Suppressor macrophage treated with lipopolysaccharide for 4 hours (primary cell): Measurements from ENCODE around the gene GSTT2B.
"Not testable (repeated sequence)": the region's sequence is repeated elsewhere in the genome, so short reads cannot be mapped to it uniquely, and the experiment has no call there.

Experiments
- DNase-seq: peaks from one replicate; pipeline ENCODE4 v3.0.0-alpha.2; 2020

The GSTT2B gene, protein sequence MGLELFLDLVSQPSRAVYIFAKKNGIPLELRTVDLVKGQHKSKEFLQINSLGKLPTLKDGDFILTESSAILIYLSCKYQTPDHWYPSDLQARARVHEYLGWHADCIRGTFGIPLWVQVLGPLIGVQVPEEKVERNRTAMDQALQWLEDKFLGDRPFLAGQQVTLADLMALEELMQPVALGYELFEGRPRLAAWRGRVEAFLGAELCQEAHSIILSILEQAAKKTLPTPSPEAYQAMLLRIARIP

DNA sequence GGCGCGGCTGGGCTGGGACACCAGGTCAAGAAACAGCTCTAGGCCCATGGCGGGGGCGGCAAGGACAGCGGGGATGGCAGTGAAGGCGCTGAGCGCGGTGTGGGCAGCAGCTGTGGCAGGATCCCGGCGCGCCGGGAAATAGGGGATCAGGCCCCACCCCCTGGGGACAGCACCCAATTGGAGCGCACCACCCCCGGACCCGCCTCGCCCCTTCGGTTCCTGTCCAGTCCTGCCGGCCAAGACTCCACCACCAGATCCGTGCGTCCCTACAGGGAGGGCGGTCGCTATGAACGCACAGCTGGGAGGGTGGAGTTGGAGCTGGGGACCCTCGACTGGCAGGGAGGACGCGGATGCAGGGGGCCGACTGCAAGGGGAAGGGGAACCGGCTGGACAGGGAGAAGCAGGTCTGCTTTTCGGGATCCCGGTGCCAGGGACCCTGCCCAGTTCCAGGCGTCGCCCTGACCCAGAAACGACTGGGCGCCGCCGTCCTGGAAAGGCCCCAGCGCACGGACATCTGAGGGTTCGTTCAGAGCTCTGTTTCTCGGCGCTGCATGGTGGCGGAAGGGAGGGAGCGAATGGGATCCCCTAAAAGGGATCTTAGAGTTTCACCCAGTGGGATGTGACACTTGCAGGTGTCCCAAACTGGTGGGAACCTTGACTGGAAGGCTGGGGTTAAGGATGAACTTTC lies at the start of gene GSTT2B:
Gene GSTT2B, minus strand, starts transcription at position 112 of the 688 bp plus-strand sequence. Its CDS starts 64 bp downstream, at position 48.
- DNase-seq, result not testable (repeated sequence)

DNA sequence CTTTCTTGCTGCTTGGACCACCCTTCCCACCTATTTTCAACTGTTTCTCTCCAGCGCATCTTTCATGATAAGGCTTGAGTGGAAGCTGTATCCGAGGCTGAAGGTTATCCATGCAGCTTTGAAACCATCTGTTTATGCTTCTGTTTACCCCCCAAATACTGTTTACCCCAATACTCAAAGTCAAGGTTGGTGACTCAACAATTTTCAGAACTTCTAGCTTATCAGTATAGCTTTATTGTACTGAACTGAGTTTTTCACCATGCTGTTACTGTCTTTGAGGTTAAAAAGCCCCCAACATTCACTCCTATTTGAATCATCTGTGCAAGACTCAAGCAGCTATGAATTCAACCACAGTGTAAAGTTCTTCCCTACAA lies 49.0 kb upstream of the GSTT2B start:
- no peak for DNase-seq

DNA sequence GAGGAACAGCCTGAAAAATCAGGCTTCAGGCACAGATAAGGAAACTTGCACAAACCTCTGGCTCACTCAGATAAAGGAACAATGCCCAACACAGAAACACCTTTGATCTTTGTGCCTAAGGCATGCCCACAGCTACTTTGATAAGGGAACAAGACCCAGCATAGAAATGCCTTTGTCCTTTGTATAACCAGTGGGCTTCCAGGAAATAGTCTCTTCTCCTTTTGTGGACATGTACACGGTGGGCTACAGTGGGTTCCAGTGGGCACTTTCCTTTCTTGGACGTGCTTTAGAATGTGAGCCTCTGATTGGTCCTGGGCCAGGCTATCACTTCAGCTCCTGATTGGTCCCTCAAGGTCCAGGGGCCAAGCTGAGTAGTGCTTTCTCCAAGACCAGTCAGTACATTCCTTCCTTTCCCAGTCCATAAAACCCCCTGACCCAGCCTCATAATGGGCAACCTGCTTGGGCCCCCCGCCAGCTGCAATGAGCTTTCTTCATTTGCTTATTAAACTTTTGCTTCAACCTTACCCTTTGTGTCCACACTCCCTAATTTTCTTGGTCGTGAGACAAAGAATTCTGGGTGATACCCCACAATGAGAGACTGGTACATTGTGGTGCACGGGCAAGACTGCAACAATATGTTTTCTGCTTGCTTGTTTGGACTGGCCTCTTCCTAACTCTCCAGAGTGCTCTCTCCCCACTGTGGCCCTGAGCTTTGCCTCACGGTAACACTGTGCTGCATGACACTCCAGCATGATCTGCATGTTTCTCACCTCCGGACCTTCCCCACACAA lies 48.4 kb upstream of the GSTT2B start:
- no peak for DNase-seq

DNA sequence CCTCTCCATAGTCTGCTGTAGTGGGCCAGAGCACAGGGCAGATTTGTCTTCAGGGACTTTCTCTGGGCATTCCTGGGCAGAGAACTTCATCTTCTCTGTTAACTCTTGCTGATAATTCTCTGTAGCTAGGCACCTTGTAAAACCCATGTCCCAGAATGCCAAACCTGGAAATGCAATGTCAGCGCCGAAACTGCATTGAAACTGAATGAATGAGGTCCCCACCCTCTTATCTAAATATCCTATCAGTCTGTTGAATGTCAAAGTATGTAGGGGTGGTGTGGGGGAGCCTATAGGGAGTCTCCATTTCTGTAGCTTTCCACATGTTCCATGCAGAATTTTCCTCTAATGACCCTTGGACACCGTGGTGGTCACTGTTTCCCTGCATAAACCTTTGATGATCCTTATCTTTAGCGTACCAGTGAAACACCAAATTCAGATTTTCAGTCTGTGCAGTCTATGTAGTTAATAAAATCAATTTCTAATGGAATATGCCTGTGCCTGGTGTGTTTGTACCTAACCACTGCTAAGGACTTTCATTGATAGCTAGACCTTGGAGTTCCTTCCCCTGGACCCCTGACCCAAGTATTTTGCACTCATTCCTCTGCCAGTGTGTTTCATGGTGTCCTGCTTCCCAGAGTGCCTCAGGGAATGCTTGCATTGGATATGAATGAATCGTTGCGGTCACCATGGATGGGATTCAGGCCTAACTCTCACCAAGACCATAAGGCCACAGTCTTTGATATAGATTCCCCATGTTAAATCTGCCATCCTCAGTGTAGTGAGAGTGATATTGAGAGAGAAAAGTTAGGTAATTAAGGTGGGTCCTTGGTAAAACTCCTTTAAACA lies 47.6 kb upstream of the GSTT2B start:
- no peak for DNase-seq

DNA sequence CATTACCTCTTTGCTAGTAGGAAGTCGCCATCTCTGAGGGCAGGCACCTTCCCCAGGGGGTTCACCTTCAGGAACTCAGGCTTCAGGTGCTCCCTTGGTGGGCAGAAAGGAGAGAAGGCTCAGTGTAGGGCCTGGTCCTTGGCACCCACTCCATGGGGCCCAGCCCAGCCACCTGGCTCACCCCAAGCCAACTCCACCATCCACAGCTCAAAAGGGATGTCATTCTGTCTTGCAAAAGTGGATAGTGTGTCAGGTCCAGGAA lies 47.0 kb upstream of the GSTT2B start:
- DNase-seq, result no peak

DNA sequence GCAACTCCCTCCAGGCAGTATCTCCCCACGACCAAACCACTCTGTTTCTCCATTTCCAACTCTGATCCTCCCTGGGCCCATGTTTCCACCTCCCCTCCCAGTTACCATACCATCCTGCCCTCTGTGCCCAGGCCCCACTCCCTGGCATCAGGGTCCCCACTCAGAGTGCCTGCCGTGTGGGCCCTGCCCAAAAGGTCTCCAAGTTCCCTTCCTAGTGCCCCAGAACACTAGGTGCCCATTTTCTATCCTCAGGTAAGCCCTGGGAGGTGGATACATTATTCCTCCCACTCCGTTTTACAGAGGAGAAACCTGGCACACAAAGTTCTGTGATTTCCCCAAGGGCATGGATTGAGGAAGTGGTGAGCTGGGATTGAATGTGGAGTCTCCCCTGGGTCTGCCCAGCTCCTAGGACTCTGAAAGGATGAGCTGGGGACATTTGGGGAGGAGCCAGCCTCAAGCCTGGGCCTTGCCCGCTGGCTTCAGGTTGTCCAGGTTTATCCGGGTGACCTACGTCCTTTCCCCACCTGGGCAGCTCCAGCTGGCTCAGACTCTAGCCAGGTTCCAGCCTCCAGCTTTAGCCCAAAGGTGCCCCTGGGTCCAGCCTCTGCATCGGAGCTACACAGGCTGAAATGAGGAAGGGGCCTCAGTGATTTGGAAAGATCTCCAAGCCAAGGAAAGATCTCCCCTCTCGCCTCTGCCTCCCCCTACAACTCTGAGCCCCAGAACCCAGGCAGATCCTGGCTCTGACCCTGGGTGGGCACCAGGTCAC lies 46.4 kb upstream of the GSTT2B start:
- no peak for DNase-seq

DNA sequence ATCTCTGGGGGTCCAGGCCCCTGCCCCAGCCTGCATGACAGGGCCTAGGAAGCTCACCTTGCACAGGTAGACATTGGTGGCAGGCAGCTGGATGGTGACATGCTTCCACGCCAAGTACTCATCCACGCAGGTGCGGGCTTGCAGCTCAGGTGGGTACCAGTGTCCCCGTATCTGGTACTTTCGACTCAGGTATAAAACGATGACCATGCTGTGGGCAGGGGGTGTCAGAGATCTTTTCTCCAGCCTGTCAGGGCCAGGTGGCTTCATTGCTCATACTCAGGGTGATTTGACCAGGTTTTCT lies 45.9 kb upstream of the GSTT2B start:
- DNase-seq, result no peak

DNA sequence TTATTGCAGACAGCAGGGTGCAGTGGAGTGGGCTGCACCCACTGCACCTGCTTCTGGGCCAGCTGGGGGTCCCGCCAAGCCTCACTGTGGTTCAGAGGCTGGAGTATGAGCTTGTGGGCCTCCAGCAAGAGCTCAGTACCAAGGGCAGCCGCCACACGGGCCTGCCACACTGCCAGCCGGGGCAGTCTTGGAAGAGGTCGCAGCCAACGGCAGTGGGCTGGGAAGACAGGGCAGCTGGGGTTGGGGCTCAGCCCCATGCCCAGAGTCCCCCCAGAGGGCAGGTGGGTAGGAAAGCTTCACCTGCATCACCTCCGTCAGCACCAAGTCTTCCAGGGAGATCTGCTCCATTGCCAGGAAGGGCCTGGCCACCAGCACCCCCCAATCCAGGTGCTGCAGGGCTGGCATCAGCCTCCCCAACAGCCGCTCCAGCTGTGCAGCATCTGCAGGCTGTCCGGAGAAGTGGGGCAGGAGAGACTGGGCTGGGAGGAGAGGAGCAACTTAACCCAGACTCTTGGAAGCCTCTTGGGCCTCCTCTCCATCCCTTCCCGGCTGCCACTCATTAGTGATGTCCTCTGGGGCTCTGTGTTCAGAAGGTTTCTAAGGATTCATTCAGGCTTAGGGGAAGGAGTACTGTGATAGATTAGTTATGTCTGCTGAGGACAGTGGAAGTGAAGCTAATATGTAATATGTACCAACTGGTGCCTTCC lies 45.4 kb upstream of the GSTT2B start:
- DNase-seq, result no peak

DNA sequence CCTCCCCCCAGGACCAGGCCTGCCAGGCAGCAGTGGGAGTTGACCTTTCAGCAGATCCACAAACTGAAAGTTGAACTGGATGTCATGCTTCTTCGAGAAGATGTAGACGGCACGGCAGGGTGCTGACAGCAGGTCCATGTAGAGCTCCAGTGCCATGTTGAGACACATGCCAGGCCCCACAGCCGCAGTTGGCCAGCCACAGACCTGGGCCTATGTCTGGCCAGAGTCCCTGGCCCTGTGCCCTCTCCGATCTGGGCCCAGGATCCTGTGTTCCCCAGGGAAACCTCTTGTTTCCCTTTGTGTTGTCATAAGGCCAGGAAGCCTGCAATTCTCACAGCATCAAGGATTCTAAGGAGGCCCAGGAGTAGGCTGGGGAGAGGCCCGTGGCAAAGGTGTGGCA lies 44.2 kb upstream of the GSTT2B start, which contains the start of gene GSTT4:
Gene GSTT4, minus strand, starts transcription at position 253 of the 400 bp plus-strand sequence. Its CDS starts 97 bp downstream, at position 156.
- no peak for DNase-seq

DNA sequence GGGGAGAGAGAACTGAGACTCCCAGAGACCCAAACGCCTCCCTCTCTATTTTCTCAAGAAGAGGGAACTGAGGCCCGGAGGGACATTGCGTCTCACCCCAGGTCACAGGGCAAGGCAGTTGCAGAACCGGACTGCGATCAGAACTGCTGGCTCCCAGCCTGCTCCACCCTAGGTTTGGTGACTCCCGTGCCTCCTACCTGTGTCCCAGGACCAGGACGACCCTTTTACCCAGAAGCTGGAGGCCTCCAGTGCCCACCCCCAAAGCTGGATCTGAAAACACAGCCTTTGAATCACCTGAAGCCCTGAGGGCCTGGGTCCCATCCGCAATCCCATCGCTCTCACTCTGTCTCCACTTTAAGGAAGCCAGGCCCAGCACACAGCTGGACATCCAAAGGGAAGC lies 42.9 kb upstream of the GSTT2B start:
- no peak for DNase-seq

DNA sequence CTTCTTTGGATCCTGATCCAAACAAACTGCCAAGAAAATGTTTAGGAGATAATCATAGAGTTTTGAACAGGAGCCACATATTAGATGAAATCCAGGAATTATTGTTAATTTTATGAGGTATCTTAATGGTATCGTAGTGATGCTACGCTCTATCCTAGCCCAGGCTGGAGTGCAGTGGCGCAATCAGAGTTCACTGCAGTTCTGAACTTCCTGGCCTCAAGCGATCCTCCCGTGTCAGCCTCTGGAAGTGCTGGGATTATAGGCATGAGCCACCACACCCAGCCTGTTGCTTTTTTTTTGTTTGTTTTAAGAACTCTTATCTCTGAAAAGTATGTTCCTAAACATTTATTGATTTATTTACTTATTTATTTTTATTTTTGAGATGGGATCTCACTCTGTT lies 41.9 kb upstream of the GSTT2B start:
- no peak for DNase-seq

DNA sequence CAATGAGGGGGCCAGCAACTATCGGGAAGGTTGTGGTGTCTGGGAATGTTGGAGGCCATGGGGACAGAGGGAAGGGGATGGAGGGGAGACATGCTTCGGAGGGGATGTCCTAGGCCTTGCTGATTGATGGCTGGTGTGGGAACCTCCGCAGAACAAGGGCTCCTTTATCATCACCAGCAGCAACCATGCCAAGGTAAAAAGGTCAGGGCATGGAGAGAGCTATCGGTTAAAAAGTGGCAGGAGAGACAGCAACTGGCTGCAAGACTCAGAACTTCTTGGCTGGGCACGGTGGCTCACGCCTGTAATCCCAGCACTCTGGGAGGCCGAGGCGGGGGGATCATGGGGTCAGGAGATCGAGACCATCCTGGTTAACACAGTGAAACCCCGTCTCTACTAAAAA lies 41.3 kb upstream of the GSTT2B start:
- DNase-seq, result no peak

DNA sequence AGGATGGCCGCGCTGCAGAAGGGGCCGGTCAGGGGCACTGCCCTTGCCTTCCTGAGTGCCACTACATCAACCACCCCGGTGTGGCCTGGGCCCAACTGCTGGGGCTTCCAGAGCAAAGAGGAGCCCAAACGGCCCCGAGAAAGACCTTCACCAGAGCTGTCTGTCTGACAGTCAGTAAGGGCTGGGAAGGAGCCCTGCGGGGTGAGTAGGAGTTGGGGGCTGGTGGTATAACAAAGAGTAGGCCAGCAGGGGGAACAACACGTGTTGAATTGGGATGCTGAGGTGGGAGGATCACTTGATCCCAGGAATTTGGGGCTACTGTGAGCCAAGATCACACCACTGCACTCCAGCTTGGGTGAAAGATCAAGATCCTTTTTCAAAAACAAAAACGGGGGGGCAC lies 40.3 kb upstream of the GSTT2B start:
- no peak for DNase-seq

DNA sequence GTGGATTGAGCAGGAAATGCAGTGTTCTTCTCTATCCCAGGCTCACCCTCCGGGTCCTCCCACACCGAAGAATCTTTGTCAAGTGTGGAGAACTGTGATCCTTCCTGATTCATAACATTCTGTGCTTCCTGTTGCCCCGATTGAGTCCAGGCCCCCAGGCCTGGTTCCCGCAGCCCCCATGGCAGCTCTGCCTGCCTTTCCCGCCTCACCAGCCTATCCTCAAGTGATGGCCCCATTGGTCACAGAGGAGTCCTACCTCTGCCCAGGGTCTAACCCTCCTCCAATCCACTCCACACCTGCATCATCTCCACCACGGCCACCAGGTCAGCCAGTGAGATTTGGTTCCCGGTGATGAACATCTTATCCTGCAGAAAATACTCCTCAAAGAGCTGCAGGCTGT lies 38.8 kb upstream of the GSTT2B start:
- not testable (repeated sequence) for DNase-seq

DNA sequence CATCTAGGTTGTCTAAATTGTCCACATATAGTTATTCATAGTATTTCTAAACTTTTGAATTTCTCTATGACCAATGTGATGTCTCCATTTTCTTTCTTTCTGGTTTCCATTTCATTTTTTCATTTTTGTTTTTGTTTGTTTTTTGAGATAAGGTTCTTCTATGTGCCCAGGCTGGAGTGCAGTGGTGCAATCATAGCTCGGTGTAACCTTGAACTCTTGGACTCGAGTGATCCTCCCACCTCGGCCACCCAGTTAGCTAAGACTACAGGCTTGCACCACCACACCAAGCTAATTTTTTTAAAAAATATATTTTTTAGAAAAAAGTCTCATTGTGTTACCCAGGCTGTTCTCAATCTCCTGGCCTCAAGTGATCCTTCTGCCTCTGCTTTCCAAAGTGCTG lies 36.1 kb upstream of the GSTT2B start:
- DNase-seq, result no peak

DNA sequence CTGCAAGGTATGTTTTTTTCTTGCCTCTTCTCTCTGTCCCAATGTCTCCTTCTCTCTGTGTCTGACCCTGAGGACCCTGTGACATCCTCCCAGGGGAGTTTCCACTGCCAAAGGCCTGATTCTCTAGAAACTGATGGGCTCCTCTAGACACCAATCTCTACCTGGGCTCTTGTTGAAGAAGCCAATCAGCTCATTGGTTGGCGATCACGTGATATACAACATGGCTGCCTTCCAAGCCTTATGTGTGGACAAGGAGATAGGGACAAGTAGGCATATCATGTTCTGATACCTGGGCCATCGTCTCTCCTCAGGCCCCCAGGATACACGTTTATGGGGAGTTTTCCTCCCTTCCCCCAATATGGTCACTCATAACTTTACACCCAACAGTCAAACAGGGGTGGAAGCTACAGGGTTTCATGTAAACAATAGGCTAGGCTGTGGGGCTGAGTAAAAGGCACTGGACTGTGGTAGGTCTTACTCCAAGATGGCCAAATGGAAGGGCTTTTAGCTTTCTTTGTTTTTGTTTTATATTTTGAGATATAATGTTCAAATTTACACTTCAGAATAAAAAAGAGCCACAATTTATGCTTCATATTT lies 32.7 kb upstream of the GSTT2B start:
- DNase-seq, result not testable (repeated sequence)

DNA sequence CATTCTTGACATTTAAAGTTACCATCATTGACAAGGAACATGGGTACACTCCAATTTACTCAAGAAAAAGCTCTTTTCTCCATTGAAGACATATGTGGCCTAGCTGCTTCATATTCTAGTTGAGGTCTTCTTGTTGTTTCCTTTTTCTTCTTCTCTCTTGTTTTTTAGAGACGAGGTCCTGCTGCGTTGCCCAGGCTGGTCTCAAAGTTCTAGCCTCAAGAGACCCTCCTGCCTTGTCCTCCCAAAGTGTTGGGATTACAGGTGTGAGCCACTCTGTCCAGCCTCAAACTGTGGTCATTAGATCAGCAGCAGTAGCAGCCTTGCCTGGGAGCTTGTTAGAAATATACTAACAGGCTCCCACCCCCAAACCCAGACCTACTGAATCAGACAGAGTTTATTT lies 32.1 kb upstream of the GSTT2B start:
- not testable (repeated sequence) for DNase-seq

DNA sequence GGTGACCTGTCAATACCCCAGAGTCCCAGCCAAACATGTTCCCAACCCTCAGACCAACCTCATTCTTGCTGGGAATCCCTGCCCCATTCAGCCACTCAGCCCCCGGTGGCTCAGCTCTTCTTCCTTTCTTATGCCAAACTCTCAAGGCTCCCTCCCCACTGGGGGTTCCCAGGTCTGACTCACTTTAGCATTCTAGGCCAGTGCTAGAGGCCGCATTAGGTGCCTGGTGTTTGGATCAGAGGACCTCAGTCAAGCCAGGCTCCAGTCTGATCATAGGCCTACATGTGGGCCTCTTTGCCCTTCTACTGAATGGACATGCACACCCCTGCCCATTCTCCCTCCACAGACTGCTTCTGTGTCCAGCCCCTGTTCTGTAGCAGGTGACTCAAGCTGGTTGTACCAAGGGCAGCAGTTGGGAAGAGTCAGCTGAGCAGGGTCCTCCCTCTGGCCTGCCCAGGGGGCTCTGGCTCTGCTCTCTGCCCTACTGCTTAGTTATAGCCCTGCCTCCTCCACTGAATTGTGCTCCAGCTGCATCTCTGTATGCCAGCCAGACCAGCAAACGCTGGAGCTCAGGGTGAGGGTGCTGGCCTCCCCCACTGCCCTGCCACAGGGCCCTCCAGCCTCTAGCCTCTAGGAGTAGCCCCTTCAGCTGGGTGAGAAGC lies 28.7 kb upstream of the GSTT2B start:
- peak; percentile 47 for DNase-seq

DNA sequence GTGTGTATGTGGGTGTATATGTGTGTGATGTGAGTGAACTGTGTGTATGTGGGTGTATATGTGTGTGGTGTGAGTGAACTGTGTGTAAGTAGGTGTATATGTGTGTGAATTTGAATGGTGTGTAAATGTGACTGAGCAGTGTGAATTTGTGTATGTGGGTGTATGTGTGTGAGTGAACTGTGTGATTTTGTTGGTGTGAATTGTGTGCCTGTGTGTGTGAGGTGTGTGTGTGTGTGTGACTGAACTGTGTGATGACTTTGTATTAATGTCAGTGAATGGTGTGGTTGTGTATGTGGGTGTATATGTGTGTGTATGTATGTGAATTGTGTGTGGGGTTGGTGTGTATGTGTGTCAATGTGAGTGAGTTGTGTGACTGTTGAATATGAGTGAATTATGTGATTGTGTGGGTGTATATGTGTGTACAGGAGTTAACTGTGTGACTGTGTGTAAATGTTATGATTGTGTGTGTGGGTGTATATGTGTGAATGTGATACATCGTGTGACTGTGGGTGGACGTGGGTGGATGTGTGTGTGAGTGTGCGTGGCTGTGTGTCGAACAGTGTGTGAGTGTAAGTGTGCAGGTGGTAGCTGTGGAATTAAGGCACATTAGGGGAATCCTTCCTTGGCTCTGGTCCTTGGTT lies 25.7 kb upstream of the GSTT2B start:
- DNase-seq, result not testable (repeated sequence)

DNA sequence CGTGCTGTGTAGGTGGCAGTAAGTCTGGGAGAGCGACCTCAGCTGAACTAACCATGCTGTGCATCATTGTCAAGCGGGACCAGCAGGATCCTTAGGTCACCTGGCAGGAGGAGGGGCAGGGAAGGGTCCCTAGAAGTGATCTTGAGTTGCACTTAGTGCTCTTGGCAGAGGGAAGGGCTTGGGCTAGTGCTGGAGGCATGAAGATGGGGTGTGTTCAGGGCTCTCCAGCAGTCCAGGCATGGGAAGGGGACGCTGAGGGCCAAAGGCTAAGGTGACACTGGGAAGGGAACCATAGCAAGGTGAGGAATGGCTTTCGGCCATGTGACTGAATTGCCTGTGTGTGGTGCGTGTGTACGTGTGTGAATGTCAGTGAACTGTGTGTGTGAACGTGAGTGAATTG lies 25.1 kb upstream of the GSTT2B start:
- not testable (repeated sequence) for DNase-seq
